GOT3 (cell line): Measurements from ENCODE around the gene TLCD3B.

Experiments
- DNase-seq: peaks from one replicate; lab custom pipeline; 2025; ENCODE audit warnings: mixed read lengths; lab: John Stamatoyannopoulos, UW

Gene TLCD3B, protein sequence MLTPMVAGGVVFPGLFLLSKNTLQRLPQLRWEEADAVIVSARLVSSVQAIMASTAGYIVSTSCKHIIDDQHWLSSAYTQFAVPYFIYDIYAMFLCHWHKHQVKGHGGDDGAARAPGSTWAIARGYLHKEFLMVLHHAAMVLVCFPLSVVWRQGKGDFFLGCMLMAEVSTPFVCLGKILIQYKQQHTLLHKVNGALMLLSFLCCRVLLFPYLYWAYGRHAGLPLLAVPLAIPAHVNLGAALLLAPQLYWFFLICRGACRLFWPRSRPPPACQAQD

DNA sequence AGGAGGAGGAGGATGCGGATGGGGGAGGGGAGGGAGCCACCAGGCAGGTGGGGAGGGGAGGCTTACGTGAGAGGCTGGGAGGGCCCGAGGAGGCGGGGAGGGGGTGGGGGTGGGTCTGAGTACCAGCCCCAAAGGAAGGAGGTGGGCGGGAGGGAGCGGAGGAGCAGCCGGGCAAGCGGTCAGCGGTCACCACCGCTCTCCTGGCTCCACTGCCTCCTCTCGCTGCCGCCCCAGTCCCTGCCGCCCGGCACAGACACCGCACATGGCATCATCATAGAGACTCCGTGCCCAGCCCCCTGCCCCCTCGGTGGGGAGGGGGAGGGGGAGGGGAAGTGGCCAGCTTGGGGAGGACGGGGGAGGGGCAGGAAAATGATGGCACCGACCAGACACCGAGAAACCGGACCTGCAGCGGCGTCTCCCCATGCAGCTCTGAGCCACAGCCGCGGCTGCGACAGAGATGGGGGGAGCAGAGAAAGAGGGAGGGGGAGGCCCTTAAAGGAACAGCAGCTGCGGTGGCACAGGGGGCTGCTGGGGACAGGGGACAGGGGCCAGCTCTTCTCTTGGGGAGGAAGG is at the start of gene TLCD3B:
TSS of gene TLCD3B (minus strand) at position 431 of the 573 bp plus-strand sequence. CDS start 744 bp downstream, outside the sequence.
- no peak for DNase-seq

DNA sequence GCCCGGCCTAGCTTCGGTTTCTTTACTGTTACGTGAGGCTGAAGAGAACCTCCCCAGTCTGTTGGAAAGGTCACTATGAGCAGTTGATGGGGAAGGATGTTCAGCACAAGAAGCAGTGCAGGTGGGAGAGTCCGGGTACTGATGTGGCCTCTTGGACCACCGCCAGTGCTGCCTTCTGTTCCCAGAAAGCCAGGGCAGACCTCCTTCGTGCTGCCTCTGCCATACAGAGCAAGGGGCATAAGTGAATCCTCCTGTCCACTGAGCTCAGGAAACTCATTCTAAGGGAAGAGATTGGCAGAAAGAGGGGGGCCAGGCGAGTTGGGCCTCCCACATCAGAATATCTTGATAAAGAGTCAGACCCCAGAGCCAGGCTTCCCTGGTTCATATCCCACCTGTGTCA is 48.4 kb upstream of the TLCD3B start:
- no peak for DNase-seq

DNA sequence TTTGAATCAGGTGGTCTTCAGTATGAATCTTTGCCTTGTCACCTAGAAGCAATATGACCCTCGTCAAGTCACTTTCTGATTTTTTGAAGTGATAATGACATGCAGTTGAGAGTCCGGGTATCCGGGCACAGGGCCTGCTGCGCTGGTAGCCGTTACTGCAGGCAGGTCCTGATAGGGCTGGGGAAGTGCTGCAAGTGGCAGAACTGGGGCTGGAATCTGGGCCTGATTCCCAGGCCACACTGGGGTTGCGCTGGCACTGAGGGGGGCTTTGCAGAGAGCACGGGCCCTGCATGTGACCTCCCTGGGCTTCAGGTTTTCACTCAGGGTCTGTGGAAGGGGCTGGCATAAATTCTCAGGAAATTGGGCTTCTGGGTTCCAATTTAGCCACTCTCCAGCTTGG is 47.7 kb upstream of the TLCD3B start:
- no peak for DNase-seq

DNA sequence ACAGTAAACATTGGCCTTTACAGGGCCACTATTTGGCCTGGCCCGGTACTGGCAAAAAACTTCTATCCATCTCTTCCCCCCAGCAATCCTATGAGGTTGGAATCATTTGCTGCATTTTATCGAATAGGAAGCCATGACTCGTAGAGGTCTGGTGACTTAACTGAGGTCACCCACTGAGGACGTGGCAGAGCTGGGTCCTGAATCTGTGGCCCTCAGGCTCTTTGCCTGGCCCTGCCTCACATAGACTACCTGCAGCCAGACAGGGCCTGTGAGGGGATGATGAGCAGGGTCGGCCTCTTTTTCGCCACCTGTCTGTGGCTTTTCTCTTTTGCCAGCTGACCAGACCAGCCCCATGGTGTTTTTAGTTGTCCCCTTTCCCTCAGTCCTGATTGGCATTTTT is 46.6 kb upstream of the TLCD3B start:
- no peak for DNase-seq

DNA sequence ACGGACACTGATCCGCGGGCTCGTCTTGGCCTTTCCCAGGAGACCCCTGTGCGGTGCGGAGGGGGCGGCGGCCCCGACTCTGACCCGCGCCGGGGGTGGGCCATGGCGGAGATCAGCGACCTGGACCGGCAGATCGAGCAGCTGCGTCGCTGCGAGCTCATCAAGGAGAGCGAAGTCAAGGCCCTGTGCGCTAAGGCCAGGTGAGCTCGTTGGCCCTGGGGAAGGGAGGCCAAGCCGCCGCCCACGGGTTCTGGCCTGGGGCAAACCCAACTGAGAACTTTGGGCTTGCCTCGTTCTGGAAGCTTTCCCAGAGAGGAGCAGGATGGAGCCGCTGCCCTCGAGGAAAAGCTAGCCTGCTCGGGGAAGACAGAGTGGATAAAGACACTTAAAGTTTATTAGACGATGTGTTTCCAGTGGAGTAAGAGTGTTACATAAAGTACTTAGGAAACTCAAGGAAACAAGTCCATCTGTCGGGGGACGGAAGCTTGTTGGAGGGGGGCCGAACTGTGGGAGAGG is 45.3 kb upstream of the TLCD3B start:
- no peak for DNase-seq

DNA sequence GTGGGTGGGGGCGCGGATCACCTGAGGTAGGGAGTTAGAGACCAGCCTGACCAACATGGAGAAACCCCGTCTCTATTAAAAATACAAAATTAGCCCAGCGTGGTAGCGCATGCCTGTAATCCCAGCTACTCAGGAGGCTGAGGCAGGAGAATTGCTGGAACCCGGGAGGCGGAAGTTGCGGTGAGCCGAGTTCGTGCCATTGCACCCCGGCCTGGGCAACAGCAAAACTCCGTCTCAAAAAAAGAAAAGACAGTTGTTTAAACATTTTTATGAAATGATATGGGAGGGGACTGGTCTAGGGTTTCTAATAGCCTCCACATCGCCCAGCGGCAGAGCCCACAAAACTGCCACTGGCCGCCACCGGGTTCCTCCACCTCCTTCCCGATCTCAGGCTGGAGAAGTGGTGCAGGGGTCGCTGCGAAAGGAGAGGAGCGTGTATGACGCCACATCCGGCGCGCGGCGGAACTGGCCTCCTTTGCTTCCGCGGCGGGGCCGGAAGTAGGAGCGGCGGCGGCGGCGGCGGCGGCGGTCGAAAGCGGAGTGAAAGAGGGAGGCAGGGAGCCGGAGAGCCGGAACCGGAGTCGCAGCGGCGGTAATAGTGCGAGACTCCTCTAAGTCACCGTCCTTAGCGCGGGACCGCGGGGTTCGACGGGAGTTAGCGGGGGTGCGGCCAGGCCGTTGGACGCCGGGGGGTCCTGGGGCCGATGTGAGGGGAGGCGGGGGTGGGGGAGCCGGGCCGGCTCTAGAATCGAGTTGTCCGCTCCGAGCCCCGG is 44.6 kb upstream of the TLCD3B start, which contains the start of gene PPP4C:
TSS of gene PPP4C (plus strand) at position 492 of the 773 bp plus-strand sequence. CDS start 384 bp downstream, outside the sequence.
- peak; percentile 83 for DNase-seq

DNA sequence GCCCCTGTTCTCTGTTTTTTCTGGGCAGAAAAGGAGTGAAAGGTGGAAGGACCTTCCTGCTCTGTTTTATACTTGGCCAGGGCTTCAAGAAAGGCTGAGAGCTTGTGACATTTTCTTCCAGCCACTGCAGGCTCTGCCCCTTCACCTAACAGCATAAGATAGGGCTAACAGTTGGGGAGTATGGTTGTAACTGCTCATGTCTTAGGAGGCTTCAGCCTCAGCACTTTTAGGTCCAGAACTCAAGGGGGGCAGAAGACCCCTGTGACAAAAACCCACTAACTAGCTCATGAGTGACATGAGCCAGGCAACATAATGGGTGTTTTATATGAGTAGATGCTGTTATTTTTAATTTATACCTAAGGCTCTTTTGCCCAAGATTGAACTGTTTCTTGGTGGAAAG is 39.4 kb upstream of the TLCD3B start:
- DNase-seq = no peak

DNA sequence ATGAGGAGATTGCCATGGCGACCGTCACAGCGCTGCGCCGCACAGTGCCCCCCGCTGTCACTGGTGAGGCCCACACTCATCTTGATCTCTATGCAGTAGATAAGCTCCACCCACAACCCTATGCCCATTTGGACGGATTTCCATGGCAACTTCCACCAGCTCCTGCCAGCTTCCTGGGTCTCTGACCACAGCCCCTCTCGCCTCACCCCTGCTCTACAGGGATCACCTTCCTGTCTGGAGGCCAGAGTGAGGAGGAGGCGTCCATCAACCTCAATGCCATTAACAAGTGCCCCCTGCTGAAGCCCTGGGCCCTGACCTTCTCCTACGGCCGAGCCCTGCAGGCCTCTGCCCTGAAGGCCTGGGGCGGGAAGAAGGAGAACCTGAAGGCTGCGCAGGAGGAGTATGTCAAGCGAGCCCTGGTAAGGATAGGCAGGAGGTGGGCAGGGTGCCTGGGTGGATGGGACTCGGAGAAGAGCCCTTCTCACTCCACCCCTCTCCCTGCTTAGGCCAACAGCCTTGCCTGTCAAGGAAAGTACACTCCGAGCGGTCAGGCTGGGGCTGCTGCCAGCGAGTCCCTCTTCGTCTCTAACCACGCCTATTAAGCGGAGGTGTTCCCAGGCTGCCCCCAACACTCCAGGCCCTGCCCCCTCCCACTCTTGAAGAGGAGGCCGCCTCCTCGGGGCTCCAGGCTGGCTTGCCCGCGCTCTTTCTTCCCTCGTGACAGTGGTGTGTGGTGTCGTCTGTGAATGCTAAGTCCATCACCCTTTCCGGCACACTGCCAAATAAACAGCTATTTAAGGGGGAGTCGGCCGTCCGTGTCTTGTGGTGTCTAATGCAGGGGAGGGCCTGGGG is 38.8 kb upstream of the TLCD3B start:
- no peak for DNase-seq

DNA sequence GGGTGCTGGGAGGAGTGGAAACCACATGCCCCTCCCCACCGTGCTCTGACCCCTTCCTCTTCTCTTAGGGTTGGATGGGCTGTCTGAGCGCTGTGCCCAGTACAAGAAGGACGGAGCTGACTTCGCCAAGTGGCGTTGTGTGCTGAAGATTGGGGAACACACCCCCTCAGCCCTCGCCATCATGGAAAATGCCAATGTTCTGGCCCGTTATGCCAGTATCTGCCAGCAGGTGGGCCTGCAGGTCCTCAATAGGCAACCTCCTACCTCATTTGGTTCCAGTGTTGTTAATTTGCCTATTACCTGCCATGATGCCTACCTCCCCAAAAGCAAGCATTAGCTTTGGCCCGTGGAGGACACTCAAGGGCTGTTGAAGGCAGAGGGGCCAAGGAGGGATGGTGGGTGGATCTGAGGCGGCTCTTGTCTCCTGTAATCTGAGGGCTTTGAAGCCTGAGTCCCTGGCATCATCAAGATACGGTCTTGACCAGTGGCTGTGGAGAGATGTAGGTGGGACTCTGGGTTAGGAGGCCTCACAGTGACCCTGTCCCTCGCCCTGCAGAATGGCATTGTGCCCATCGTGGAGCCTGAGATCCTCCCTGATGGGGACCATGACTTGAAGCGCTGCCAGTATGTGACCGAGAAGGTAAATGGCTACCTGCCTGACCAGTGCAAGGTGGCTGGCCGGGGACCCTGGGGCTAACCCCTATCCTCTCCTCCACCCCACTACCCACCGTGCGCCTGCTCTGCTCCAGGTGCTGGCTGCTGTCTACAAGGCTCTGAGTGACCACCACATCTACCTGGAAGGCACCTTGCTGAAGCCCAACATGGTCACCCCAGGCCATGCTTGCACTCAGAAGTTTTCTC is 37.9 kb upstream of the TLCD3B start:
- no peak for DNase-seq

DNA sequence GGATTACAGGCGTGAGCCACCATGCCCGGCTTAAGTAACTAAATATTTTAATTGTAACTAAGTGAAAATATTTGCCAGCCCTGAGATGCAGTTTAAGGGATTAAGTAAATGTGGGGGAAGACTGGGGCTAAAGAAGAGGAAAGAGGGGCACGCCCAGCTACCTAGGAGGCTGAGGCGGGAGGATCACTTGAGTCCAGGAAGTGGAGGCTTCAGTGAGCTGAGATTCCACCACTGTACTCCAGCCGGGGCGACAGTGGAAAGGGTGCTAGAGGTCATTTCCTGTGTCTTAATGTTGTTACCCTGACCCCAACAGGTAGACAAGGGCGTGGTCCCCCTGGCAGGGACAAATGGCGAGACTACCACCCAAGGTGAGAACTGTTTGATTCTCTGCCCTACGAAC is 37.3 kb upstream of the TLCD3B start:
- DNase-seq = no peak

DNA sequence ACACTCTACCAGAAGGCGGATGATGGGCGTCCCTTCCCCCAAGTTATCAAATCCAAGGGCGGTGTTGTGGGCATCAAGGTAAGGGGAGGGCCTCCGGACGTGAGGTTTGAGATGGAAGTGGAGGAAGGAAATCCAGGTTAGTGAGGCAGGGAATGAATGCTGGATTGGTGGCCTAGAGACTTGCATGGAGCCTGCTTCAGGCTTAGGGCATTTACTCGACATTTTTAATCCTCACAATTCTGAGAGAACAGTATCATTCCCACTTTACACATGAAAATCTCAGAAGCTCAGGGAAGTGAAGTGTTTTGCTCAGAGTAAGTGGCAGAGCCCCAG is 36.5 kb upstream of the TLCD3B start:
- no peak for DNase-seq

DNA sequence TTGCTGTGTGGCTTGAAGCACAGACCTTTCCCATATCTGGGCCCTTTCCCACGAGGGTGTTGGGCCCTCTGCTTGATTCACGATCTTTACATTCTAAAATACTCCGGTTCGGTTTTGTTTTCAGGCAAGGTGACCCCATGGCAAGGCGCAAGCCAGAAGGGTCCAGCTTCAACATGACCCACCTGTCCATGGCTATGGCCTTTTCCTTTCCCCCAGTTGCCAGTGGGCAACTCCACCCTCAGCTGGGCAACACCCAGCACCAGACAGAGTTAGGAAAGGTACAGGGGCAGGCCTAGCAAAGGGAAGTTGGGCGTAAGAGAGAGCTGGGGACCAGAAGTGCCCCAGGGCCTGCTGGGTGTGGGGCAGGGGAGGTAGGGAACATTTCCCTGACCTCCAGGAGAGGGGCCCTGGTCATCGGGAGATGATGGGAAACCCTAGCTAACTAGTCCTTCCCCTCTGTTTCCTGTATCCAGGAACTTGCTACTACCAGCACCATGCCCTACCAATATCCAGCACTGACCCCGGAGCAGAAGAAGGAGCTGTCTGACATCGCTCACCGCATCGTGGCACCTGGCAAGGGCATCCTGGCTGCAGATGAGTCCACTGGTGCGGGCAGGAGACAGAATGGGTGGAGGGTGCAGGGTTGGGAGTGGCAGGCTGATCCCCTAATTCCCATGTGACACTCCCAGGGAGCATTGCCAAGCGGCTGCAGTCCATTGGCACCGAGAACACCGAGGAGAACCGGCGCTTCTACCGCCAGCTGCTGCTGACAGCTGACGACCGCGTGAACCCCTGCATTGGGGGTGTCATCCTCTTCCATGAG is 35.9 kb upstream of the TLCD3B start:
- DNase-seq = no peak

DNA sequence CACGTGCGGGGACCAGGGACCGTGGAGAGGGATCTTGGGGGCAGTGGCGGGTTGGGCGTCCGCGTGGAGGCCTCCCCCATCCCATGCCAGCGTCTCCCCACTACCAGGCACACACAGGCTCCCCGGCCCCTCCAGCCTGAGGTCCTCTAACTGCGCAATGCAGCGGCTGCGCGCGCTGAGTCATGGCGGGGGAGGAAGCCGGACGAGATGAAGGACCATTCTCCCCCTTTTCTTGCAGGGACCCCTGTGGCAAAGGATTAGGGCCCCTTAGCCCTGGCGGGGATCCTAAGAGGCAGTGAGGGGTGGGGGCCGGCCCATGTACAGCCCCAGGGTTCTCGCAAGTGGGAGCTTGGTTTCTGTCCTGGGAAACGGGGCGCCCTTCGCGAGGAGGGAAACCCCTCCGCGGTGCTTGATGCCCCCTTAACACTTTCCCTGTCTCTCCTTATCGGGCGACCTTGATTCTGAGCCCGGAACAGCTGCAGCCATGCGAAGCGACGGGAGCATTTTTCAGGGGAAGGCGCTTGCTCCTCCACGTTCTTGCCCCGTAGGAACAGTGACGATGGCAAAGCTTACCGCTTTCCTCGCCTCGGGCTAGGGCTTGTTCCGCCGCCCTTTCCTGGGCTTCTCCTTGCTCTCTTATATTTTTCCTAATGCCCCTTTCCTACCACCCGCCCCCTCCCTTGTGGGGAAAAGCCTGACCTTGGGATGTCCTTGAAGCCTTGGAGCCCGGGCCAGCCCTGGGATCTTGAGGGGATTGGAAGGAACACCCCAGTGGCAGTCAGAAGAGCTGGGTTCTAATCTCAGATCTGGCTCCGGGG is 35.1 kb upstream of the TLCD3B start:
- DNase-seq = peak; percentile 69

DNA sequence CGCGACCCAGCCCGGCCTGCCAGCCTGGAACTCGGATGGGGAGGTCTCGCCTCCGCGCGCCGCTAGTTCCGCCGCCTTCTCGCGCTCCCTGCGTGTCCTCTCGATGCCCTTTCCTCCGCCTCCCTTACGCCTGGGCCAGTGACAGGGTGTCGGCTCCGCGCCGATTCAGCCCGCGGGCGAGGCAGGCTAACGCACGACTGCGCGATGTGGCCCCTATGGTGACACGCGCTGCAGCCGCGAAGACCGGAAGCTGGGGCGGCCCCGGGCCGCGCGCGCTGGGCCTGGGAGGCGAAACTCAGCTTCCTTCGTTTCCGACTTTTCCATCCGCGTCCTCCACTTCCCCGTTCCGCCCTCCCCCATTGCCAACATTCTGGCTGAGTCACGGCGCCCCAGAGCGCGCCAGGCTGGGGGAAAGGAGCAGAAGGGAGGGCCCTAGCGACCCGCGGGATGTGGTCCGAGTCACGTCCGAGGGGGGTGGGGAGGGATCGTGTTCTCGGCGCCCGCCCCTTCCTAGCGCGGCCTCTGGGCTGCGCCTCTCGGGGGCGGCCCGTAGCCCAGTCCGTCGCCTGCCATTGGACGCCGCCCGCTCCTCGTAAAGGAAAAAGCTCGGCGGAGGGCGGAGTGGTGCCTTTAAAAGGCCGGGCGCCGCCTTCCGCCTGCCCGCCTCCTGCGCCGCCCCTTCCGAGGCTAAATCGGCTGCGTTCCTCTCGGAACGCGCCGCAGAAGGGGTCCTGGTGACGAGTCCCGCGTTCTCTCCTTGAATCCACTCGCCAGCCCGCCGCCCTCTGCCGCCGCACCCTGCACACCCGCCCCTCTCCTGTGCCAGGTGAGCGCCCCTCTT is 34.3 kb upstream of the TLCD3B start, which contains the start of gene ALDOA:
TSS of gene ALDOA (plus strand) at position 659 of the 841 bp plus-strand sequence. CDS start 1,138 bp downstream, outside the sequence.
- DNase-seq = peak; percentile 98

DNA sequence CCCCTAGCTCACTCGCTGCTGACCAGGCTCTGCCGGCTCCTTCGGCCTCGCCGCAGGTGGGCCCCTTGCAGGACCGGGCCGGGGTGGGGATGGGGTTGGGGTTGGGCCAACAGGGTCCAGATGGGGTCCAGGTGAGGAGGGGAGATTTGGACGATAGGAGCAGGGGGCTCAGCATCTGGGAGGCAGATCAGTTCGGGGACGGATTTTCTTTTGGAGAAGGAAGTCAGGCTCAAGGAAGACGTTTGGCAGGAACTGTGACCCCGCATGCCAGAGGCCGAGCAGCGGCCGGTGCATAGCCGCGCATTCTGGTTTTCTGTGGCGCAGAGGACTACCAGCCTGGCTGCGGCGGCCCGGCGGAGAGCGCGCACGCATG is 33.6 kb upstream of the TLCD3B start:
- no peak for DNase-seq

DNA sequence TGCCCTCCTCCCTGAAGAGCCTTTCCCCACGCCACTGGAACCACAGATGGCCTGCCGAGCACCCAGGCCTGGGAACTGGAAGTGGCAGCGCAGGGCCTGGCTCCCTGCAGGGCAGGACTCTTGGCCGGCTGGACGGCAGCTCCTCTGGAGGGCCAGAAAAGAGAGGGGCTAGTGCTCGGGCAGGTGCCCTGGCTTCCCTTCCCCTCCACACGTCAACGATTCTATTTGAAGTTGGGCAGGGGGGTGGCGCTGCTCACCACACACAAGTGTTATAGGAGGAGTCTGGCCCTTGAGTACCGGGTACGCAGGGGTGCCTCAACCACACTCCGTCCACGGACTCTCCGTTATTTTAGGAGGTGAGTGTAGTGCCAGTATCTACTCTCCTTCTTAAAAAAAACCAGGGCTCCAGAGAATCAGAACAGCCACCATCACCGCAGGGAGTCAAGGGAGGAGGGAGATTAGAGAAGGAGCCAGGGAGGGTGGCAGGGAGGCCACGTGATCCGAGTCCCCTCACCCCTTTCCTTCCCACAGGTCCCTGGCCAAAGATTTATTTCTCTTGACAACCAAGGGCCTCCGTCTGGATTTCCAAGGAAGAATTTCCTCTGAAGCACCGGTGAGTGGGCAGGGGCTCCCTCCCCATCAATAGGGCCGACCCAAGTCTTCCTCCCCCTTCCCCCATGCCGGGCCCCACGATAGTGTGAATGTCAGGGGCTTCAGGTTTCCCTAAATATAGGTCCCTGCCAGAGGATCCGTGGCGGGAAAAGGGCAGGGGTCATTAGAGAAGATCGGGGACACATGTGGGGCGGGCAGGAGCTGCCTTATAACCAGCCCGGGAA is 33.0 kb upstream of the TLCD3B start:
- DNase-seq = no peak

DNA sequence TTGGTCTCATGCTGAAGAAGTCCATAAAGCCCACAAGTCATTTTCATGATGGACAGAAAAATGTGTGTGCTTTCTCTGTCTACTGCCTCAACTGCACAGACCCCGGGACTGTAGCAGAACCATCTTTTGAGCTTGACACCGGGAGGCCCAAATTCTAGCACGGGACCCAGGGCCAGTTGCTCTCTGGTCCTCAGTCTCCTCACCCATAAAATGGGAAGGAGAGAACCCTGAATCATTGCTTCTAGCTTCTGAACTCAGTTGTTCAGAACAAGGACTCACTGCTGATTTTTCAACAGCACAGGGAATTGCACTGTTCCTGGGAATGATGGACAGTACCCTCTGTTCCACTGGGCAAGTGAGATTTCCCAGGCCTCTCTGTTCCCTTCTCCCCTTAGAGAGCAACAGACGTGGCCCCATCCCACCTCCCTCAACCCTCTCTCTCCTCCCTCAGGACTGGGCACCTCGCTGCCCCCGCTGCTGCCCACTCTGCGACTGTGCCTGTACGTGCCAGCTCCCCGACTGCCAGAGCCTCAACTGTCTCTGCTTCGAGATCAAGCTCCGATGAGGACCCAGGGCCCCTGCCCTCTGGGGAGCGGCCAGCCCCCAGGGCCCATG is 32.3 kb upstream of the TLCD3B start:
- no peak for DNase-seq
